Thyroid gland (tissue), 4 donors: ENCODE results near the gene RNF220. TPM values are rescaled to one million over a fixed set of nuclear protein-coding genes. Genes with fewer than 3 reads are reported as not detected.

Source experiments
- DNase-seq, 2 donors: peaks; one replicate each; pipeline ENCODE4 v3.0.0-alpha.2; 2019
- H3K27ac ChIP-seq, 3 donors: fragments of 200-600 bp; sonication (generic); 1 replicate in 2 of 3; 2 replicates in 1 of 3; pipeline ENCODE4 v1.5.1; 2016 to 2019; ENCODE audit warnings: mild to moderate bottlenecking in 1 of 3, moderate library complexity in 1 of 3
- H3K27me3 ChIP-seq: fragments of 200-600 bp; sonication (generic); one replicate; pipeline ENCODE4 v1.5.1; 2019
- H3K36me3 ChIP-seq, 2 donors: fragments of 200-600 bp; sonication (generic); one replicate each; pipeline ENCODE4 v1.5.1; 2016 to 2019
- H3K4me1 ChIP-seq, 2 donors: fragments of 200-600 bp; sonication (generic); one replicate each; pipeline ENCODE4 v1.5.1; 2017 to 2019
- H3K4me3 ChIP-seq, 3 donors: fragments of 200-600 bp; sonication (generic); replicated peaks in 1 of 3; 1 replicate in 2 of 3; 2 replicates in 1 of 3; pipeline ENCODE4 v1.5.1; 2016; ENCODE audit warnings: mild to moderate bottlenecking in 1 of 3
- H3K9me3 ChIP-seq: fragments of 200-600 bp; sonication (generic); one replicate; pipeline ENCODE4 v1.5.1; 2017
- CTCF ChIP-seq, 6 experiments: fragments of 200-600 bp in 3 of 6; fragments of 450-650 bp in 3 of 6; sonication (generic) in 3 of 6; IDR thresholded peaks; one replicate each; pipeline ENCODE4 v1.5.1; 2016 to 2019; ENCODE audit warnings: antibody characterized with exemption in 6 of 6, mild to moderate bottlenecking in 2 of 6, inconsistent platforms in 1 of 6, moderate library complexity in 1 of 6
- POLR2A ChIP-seq, 2 donors: fragments of 450-650 bp; IDR thresholded peaks; one replicate each; pipeline ENCODE4 v1.6.1; 2017; ENCODE audit warnings: antibody characterized with exemption in 2 of 2, mild to moderate bottlenecking in 2 of 2, moderate library complexity in 1 of 2
- WGBS, 2 donors: methylation state at CpG; one replicate each; pipeline ENCODE4 v1.1.5; 2017; 5-methylcytosine and 5-hydroxymethylcytosine counted together
- intact Hi-C: fragments of 100-400 bp; cut with DNase I; formaldehyde crosslinking; loops from one replicate; pipeline ENCODE4 v1.15.1; 2023
- total RNA-seq, 4 donors: library from RNA; depleted of rRNA; stranded (reverse); fragments of >200 nt; gene quantifications; one replicate each; pipeline ENCODE4 v1.2.3, GENCODE V29; 2016

Gene RNF220
- total RNA-seq, 4 donors from 2014 or later: 88.7 to 117 (median 102) TPM

GRCh38 chr1:44513111-44513510 is 108.1 kb downstream of the RNF220 start:
- intact Hi-C loops: no loop called here
- Histone ChIP-seq H3K36me3 (no peaks in the 10 kb centered on the region), H3K9me3 (no peaks in the 10 kb centered on the region), H3K27me3 (no peaks in the 10 kb centered on the region), H3K4me3 (no peak overlapping the region), H3K4me1 (no peaks in the 10 kb centered on the region), H3K27ac (no peak overlapping the region)
- WGBS, 2 donors: 92 to 95% methylated on average over 5 of the region's 5 CpGs
- DNase-seq: no peak
- TF ChIP-seq POLR2A (IDR thresholded peaks at IDR 0.05) (no peak), CTCF (IDR thresholded peaks at IDR 0.05) (no peak)

- intact Hi-C loops: no loop called here
- Histone ChIP-seq H3K4me3 (no peak overlapping the region), H3K36me3 (no peaks in the 10 kb centered on the region), H3K27me3 (no peaks in the 10 kb centered on the region), H3K27ac (no peak overlapping the region), H3K4me1 (no peaks in the 10 kb centered on the region), H3K9me3 (no peaks in the 10 kb centered on the region)
- no peak for DNase-seq
- TF ChIP-seq POLR2A (IDR thresholded peaks at IDR 0.05) (no peak), CTCF (IDR thresholded peaks at IDR 0.05) (no peak)
- 65 to 73% methylated on average over 2 of the region's 2 CpGs for WGBS, 2 donors
Measured at GRCh38 chr1:44514673-44515072, 109.6 kb downstream of the RNF220 start.

GRCh38 chr1:44515416-44515815 is 110.4 kb downstream of the RNF220 start:
- Histone ChIP-seq H3K4me3 (no peak overlapping the region), H3K27me3 (no peaks in the 10 kb centered on the region), H3K36me3 (no peaks in the 10 kb centered on the region), H3K27ac (no peak overlapping the region), H3K4me1 (no peaks in the 10 kb centered on the region), H3K9me3 (no peaks in the 10 kb centered on the region)
- intact Hi-C loops: no loop called here
- TF ChIP-seq CTCF (IDR thresholded peaks at IDR 0.05): no peak
- no peak for TF ChIP-seq POLR2A (IDR thresholded peaks at IDR 0.05)
- WGBS, 2 donors: 100% methylated on average over 1 of the region's 1 CpG
- DNase-seq: no peak

GRCh38 chr1:44519035-44519676 is 114.1 kb downstream of the RNF220 start:
- DNase-seq: no peak
- no peak overlapping the region for H3K27ac ChIP-seq
- intact Hi-C loops: no loop called here
- no peak for TF ChIP-seq CTCF (IDR thresholded peaks at IDR 0.05)
- no peak for TF ChIP-seq POLR2A (IDR thresholded peaks at IDR 0.05)
- H3K36me3 ChIP-seq: no peaks in the 10 kb centered on the region
- WGBS, 2 donors: 75 to 76% methylated on average over 7 of the region's 7 CpGs
- H3K4me1 ChIP-seq: no peaks in the 10 kb centered on the region
- no peaks in the 10 kb centered on the region for H3K9me3 ChIP-seq
- no peak overlapping the region for H3K4me3 ChIP-seq
- H3K27me3 ChIP-seq: no peaks in the 10 kb centered on the region

- Histone ChIP-seq H3K27ac (no peak overlapping the region), H3K9me3 (no peaks in the 10 kb centered on the region), H3K36me3 (no peaks in the 10 kb centered on the region), H3K4me3 (no peak overlapping the region), H3K27me3 (no peaks in the 10 kb centered on the region), H3K4me1 (no peaks in the 10 kb centered on the region)
- intact Hi-C loops: no loop called here
- TF ChIP-seq CTCF (IDR thresholded peaks at IDR 0.05): no peak
- no peak for TF ChIP-seq POLR2A (IDR thresholded peaks at IDR 0.05)
- 86 to 93% methylated on average over 5 of the region's 5 CpGs for WGBS, 2 donors
- no peak for DNase-seq
Measured at GRCh38 chr1:44521378-44522080, 116.5 kb downstream of the RNF220 start.
